ENCODE results near the gene ARHGEF28. TPM values are rescaled to one million over a fixed set of nuclear protein-coding genes. Genes with fewer than 3 reads are reported as not detected.

The ARHGEF28 gene
- total RNA-seq, result 0.05 and 0.11 TPM in 2 replicates

- no peak for DNase-seq (ENCODE audit: low spot score)
- no peak within 1 kb of the TSS for H3K27ac Mint-ChIP-seq
- no peaks in the 10 kb centered on the region for H3K9me3 Mint-ChIP-seq
- no peaks in the 10 kb centered on the region for H3K36me3 Mint-ChIP-seq (ENCODE audit: low read depth)
- peaks cover 62% of the 10 kb centered on the region for H3K27me3 Mint-ChIP-seq (ENCODE audit: low read depth)
- H3K4me3 Mint-ChIP-seq (ENCODE audit: low read depth), result peak within 1 kb of the TSS; percentile 47
- intact Hi-C loops (cut with micrococcal nuclease), result no loop called here
- peaks cover 2% of the 10 kb centered on the region for H3K4me1 Mint-ChIP-seq (ENCODE audit: low read depth)
Measured at GRCh38 chr5:73625944-73626811, at the start of gene ARHGEF28. Gene ARHGEF28, plus strand, starts transcription at chr5:73626196. Its CDS starts 58,656 bp downstream, at chr5:73684852.

GRCh38 chr5:73582285-73583145 is 43.5 kb upstream of the ARHGEF28 start:
- H3K4me1 Mint-ChIP-seq (ENCODE audit: low read depth), result peaks cover 4% of the 10 kb centered on the region
- H3K4me3 Mint-ChIP-seq (ENCODE audit: low read depth), result no peak overlapping the region
- H3K27me3 Mint-ChIP-seq (ENCODE audit: low read depth), result no peaks in the 10 kb centered on the region
- no peak for DNase-seq (ENCODE audit: low spot score)
- H3K27ac Mint-ChIP-seq, result no peak overlapping the region
- intact Hi-C loops (cut with micrococcal nuclease), result no loop called here
- peaks cover 30% of the 10 kb centered on the region for H3K36me3 Mint-ChIP-seq (ENCODE audit: low read depth)
- no peaks in the 10 kb centered on the region for H3K9me3 Mint-ChIP-seq

DNA sequence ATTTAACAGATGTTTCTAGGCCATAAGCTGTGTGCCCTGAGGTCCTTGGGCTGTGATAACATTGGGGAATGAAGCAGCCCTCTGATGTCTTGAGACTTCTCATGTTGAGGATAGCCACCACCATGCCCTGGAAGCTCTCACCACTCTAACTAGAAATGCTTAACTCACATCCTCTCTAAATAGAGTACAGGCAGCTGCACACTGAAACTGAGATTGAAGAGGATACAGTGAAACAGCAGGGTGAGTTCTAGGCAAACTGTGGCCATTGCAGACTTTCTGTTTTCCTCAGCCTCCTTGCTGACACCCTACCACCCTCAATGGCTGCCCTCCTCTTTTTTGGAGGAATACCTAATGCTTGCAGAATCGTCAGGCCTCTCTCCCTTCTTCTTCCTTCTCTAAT is 38.1 kb upstream of the ARHGEF28 start:
- Mint-ChIP-seq H3K27ac (no peak overlapping the region), H3K9me3 (no peaks in the 10 kb centered on the region), H3K27me3 (ENCODE audit: low read depth) (peaks cover 2% of the 10 kb centered on the region), H3K4me1 (ENCODE audit: low read depth) (peaks cover 2% of the 10 kb centered on the region), H3K36me3 (ENCODE audit: low read depth) (no peaks in the 10 kb centered on the region), H3K4me3 (ENCODE audit: low read depth) (no peak overlapping the region)
- DNase-seq (ENCODE audit: low spot score), result no peak
- intact Hi-C loops (cut with micrococcal nuclease), result no loop called here

- no peak for DNase-seq (ENCODE audit: low spot score)
- Mint-ChIP-seq H3K27ac (no peak overlapping the region), H3K27me3 (ENCODE audit: low read depth) (peaks cover 2% of the 10 kb centered on the region), H3K9me3 (no peaks in the 10 kb centered on the region), H3K4me1 (ENCODE audit: low read depth) (peaks cover 2% of the 10 kb centered on the region), H3K4me3 (ENCODE audit: low read depth) (no peak overlapping the region), H3K36me3 (ENCODE audit: low read depth) (no peaks in the 10 kb centered on the region)
- intact Hi-C loops (cut with micrococcal nuclease), result loop anchor here (1.0 kb wide), 1 partner anchor 201 kb away; no protein-coding TSS in a partner anchor
Measured at GRCh38 chr5:73591102-73591695, 34.8 kb upstream of the ARHGEF28 start.

DNA sequence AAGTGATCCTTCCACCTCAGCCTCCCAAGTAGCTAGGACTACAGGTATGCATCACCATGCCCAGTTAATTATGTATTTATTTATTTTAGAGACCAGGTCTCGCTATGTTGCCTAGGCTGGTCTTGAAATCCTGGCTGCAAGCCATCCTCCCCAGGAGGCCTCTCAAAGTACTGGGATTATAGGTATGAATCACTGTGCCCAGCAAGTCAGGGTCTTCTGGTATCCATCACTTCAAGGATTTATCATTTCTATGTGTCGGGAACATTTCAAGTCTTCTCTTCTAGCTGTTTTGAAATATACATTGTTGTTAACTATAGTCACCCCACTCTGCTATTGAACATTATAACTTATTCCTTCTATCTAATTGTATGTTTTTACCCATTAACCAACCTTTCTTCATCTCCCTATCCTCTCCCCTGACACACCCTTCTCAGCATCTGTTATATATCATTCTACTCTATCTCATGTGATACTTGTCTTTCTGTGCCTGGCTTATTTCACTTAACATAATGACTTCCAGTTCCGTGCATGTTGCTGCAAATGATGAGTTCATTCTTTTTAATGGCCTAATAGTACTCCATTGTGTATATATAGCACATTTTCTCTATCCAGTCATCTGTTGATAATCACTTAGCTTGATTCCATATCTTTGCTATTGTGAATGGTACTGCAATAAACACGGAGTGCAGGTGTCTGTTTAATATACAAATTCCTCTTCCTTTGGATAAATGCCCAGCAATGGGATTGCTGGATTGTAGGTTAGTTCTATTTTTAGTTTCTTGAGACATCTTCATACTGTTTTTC is 34.1 kb upstream of the ARHGEF28 start:
- Mint-ChIP-seq H3K27me3 (ENCODE audit: low read depth) (peaks cover 5% of the 10 kb centered on the region), H3K4me3 (ENCODE audit: low read depth) (no peak overlapping the region), H3K4me1 (ENCODE audit: low read depth) (peaks cover 2% of the 10 kb centered on the region), H3K27ac (no peak overlapping the region), H3K9me3 (no peaks in the 10 kb centered on the region), H3K36me3 (ENCODE audit: low read depth) (no peaks in the 10 kb centered on the region)
- intact Hi-C loops (cut with micrococcal nuclease), result loop anchor here (1.0 kb wide), 1 partner anchor 200 kb away; no protein-coding TSS in a partner anchor
- DNase-seq (ENCODE audit: low spot score), result no peak

GRCh38 chr5:73592551-73592950 is 33.4 kb upstream of the ARHGEF28 start:
- no peak overlapping the region for H3K27ac Mint-ChIP-seq
- intact Hi-C loops (cut with micrococcal nuclease), result no loop called here
- no peak overlapping the region for H3K4me3 Mint-ChIP-seq (ENCODE audit: low read depth)
- DNase-seq (ENCODE audit: low spot score), result no peak
- H3K9me3 Mint-ChIP-seq, result no peaks in the 10 kb centered on the region
- H3K27me3 Mint-ChIP-seq (ENCODE audit: low read depth), result peaks cover 5% of the 10 kb centered on the region
- H3K36me3 Mint-ChIP-seq (ENCODE audit: low read depth), result no peaks in the 10 kb centered on the region
- peaks cover 1% of the 10 kb centered on the region for H3K4me1 Mint-ChIP-seq (ENCODE audit: low read depth)

DNA sequence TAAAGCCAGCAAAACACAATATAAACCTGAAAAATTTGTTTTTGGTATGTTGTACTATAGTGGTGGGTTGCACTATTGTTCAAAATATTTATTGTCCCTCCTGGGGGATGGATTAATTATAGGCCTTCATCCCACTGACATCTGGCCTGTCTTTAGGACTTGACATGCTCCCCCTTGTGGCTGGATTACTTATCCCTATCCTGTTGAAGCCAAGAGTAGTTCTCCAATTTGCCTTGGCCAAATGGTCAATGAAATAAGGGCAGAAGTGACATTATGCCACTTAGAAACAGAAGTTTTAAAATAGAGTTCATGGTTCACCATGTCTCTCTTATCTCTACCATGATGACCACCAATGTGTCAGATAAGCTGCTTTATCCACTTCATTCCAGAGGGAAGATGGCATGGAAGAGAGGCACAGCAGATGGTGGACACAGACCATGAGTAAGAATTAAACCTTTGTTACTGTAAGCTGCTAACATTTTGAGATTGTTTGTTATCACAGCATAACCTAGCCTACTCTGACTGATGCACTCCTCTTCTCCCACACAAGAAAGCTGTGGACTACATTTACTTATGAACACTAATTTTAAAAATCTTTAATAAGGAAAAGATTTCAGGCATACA is 29.2 kb upstream of the ARHGEF28 start:
- Mint-ChIP-seq H3K4me3 (ENCODE audit: low read depth) (no peak overlapping the region), H3K36me3 (ENCODE audit: low read depth) (no peaks in the 10 kb centered on the region), H3K4me1 (ENCODE audit: low read depth) (no peaks in the 10 kb centered on the region), H3K27me3 (ENCODE audit: low read depth) (peaks cover 11% of the 10 kb centered on the region), H3K9me3 (peaks cover 4% of the 10 kb centered on the region), H3K27ac (no peak overlapping the region)
- DNase-seq (ENCODE audit: low spot score), result no peak
- intact Hi-C loops (cut with micrococcal nuclease), result no loop called here

- H3K27ac Mint-ChIP-seq, result no peak overlapping the region
- peaks cover 5% of the 10 kb centered on the region for H3K9me3 Mint-ChIP-seq
- intact Hi-C loops (cut with micrococcal nuclease), result no loop called here
- peaks cover 14% of the 10 kb centered on the region for H3K27me3 Mint-ChIP-seq (ENCODE audit: low read depth)
- no peak overlapping the region for H3K4me3 Mint-ChIP-seq (ENCODE audit: low read depth)
- DNase-seq (ENCODE audit: low spot score), result no peak
- H3K36me3 Mint-ChIP-seq (ENCODE audit: low read depth), result no peaks in the 10 kb centered on the region
- no peaks in the 10 kb centered on the region for H3K4me1 Mint-ChIP-seq (ENCODE audit: low read depth)
Measured at GRCh38 chr5:73599380-73599779, 26.6 kb upstream of the ARHGEF28 start.

- Mint-ChIP-seq H3K4me1 (ENCODE audit: low read depth) (no peaks in the 10 kb centered on the region), H3K27ac (no peak overlapping the region), H3K9me3 (peaks cover 5% of the 10 kb centered on the region), H3K27me3 (ENCODE audit: low read depth) (peaks cover 17% of the 10 kb centered on the region), H3K4me3 (ENCODE audit: low read depth) (no peak overlapping the region), H3K36me3 (ENCODE audit: low read depth) (no peaks in the 10 kb centered on the region)
- intact Hi-C loops (cut with micrococcal nuclease), result no loop called here
- DNase-seq (ENCODE audit: low spot score), result no peak
Measured at GRCh38 chr5:73603998-73604397, 22.0 kb upstream of the ARHGEF28 start.

DNA sequence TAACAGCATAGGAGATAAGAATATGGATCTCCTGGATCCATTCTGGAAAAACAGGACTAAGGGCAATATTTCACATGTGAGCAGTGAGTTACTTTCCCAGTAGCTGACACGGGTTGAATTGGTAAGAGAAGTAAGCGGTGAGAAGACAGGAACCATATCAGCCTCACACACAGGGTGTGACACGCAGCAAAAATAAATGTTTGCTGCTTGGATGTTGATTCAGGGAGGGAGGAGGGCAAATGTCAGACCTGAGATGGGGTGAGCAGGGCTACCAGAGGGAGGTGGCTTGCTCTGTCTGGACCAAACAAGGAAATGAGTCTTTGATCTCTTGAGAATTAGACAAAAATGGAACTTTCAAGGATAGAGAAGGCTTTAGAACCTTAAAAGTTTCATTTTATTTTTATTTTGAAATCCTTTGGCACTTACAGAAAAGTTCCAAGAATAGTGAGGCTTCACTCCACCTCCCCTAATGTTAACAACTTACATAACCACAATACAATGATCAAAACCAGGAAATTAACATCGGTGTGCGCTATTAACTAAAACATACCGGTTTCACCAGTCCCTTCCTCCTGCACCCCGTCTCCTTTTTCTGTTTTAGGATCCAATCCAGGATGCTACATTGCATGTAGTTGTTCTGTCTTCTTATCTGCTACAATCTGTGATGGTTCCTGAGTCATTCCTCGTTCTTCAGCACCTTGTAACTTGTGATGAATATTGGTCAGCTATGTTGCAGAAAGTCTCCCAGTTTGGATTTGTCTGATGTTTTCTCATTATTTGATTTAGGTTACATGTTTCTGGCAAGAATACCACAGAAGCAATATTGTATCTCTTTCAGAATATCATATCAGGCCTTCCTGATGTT is 20.5 kb upstream of the ARHGEF28 start:
- no peaks in the 10 kb centered on the region for H3K4me1 Mint-ChIP-seq (ENCODE audit: low read depth)
- DNase-seq (ENCODE audit: low spot score), result no peak
- peaks cover 5% of the 10 kb centered on the region for H3K9me3 Mint-ChIP-seq
- no peaks in the 10 kb centered on the region for H3K36me3 Mint-ChIP-seq (ENCODE audit: low read depth)
- no peak overlapping the region for H3K27ac Mint-ChIP-seq
- intact Hi-C loops (cut with micrococcal nuclease), result no loop called here
- H3K4me3 Mint-ChIP-seq (ENCODE audit: low read depth), result no peak overlapping the region
- peaks cover 17% of the 10 kb centered on the region for H3K27me3 Mint-ChIP-seq (ENCODE audit: low read depth)

GRCh38 chr5:73606206-73606753 is 19.7 kb upstream of the ARHGEF28 start:
- H3K27ac Mint-ChIP-seq, result no peak overlapping the region
- no peak for DNase-seq (ENCODE audit: low spot score)
- H3K9me3 Mint-ChIP-seq, result peaks cover 5% of the 10 kb centered on the region
- H3K4me3 Mint-ChIP-seq (ENCODE audit: low read depth), result no peak overlapping the region
- H3K27me3 Mint-ChIP-seq (ENCODE audit: low read depth), result peaks cover 14% of the 10 kb centered on the region
- no peaks in the 10 kb centered on the region for H3K36me3 Mint-ChIP-seq (ENCODE audit: low read depth)
- intact Hi-C loops (cut with micrococcal nuclease), result no loop called here
- no peaks in the 10 kb centered on the region for H3K4me1 Mint-ChIP-seq (ENCODE audit: low read depth)
